GM18907 (cell line): ENCODE measurements around the gene BCL11A.

ENCODE experiments used
- ATAC-seq: cut with Tn5 transposase; IDR thresholded peaks from one replicate; pipeline ENCODE4 v1.9.1; 2021; ENCODE audit warnings: mild to moderate bottlenecking, moderate library complexity; ENCODE audit not compliant: unreplicated experiment

BCL11A gene

DNA sequence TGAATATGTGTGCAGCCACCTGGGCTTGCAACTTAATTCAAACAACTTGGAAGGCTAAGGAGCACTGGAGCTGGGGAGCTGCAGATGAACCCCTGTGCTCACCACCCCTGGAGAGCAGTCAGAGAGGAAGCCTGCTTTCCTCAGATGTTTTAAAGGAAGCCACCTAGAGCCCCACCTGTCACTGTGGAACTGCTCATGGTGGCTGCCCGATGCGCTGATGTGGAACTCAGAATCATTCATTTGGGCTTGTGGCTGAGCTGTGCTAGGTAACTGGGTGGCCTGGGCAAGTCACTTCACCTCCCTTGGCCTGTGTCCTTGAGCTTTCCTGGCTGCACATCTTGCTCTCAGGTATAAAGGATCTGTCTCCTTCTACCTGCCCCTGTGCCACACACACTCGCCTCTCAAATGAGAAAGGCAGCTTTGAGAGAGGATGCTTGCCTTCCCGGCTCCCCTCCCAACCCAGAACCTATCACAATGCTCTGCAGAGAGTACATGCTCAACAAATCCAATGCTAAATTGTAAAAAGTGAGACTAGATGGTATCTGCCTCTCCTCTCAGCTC, 41.3 kb downstream of the BCL11A start:
- peak; percentile 30 for ATAC-seq

- ATAC-seq = no peak
Measured at GRCh38 chr2:60510713-60511112, 42.7 kb downstream of the BCL11A start.

- no peak for ATAC-seq
Measured at GRCh38 chr2:60509066-60509465, 44.4 kb downstream of the BCL11A start.

DNA sequence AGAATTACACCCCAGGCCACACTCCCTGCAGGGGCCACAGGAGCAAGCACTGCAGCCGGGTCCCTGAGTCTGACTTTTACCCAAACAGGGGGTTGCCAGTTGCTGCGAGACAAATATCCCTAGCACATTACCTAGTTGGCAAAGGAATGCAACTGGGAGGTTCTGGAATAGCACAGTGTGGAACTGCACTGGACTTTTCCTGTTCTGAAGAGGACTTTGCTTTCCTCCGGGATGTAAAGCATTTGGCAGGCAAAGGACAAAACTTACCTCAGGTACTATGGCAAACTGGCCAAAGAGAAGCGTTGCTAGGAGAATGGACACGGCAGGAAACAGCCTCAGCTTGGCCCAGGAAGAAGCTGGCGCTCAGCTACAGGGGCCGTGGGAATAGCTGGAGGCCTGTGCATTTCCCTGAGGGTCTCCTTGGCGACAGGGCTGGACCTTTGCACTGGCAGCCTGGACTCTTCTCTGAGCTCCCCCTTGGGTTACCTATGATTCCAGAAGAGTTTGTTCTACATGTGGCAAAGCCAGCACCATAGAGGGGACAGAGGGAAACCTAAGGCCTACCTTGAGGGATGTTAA, 45.0 kb downstream of the BCL11A start:
- no peak for ATAC-seq

- no peak for ATAC-seq
Measured at GRCh38 chr2:60507211-60507965, 46.1 kb downstream of the BCL11A start.

DNA sequence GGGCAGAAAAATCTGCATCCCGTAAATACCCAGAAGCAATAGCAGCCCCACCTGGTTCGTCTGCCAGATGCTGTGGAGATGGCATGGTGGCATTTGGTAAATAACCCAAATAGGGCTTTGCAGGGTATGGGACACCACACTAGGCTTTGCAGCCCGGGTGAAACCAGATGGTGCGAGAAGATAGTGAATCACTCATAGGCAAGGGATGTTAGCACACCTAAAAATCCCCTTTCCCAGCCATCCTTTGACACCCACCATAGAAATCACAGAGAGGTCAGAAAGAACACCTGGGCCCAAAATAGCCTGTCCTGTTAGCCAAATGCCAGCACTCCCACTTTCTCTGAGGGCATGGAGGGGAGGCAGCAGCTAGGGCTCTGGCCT, 47.6 kb downstream of the BCL11A start:
- ATAC-seq = peak; percentile 53

DNA sequence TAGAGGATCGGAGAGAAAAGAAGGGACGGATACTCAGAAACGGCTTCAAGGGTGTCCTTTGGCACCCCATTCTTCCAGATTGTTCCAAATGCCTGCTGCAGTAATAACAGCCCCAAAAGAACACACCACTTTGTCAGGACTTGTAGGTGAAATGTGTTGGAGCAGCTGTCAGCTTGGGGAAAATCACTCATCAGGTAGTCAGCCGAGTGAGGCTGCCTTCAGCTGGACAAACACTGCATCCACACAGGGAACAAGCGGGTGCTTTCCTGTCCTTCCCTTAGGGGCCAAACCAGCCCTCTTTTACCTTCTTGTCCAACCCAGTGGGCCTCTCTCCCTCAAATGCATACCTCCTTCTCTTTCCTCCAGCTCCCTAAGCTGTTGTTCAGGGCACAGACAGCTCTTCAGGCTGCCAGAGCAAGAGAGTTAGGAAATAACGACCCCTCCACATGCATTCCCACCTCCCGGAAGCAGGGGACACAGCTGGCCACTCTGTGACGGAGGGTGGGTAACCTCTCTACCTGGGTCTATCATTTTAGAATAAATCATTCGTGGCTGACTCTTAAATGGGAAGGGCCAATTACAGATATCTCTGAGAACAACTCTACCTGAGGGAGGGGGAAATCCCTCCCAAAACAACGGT, 48.1 kb downstream of the BCL11A start:
- ATAC-seq = peak; percentile 6

GRCh38 chr2:60504049-60504448, 49.4 kb downstream of the BCL11A start:
- no peak for ATAC-seq

DNA sequence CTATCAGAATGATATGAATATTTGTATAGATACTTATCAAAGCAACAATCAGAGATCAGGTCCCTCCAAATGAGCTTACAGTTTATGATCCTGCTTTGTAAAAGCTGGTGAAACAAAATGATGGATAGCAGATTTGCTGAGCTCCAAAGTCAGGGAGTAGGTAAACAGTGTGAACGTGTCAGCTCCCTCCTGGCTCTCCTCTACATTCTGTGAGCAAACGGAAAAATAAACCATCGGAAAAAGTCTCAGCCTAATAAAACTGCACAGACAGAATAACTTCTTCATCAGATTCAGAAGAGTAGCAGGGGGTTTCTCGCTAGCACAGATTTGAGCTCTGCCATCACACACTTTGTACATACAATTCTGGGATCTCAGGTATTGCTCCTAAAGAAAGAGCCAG, 51.3 kb downstream of the BCL11A start:
- ATAC-seq = no peak

GRCh38 chr2:60500861-60501260, 52.6 kb downstream of the BCL11A start:
- ATAC-seq = no peak

DNA sequence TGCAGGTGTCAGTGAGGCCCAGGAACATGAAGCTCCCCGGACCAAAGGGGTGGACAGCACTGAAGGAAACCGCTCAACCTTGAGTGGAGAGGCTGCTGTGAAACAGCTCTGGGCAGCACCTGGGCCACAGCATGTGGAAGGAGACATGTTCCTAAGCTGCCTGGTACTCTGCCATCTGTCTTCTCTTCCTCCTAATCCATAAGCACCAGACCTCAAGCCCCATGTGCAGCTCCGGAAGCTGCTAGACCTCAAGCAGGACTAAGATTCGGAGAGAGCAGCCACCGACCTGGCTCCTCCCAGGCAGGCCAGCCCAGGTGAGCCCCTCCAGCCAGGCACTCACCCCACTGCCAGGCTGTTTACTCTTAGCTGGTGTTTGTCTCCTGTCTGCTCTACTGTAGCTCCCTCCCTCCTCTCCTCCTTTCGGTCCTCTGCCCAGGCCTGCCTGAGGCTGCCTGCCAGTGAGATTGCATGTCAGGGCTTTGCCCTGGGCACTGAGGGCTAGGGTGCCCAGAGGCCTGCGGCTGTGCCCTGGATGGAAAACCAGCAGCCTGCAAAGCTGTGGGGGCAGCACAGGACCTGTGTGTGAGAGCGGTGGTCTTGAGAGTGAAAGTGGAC, 53.7 kb downstream of the BCL11A start:
- ATAC-seq = no peak

DNA sequence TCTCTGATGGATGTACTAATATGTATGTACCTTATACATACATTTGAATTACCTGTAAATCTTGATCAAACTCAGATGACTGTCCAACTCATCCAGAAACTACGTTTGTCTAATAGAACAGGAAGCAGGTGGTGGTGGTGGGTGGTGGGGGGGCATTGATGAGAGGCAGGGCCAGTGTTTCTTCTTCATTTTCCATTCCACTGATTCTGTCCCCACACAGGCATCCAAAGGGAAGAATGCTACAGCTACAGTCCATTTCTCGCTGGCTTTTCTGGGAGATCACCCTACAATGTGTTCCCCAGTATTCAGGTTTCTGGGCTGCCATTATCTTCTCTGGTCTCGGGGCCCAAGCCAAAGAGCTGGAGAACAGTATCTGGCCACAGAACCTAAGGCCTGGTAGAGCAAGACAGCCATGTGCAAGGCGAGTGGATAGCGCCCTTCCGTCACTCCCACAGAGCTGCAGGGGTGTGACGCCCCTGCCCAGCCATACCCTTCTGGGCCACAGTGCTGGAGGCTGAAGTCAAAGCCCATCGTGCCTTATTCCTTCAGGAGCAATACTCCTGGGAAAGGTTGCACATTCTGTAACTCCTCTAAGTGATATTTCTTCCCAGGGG, 54.5 kb downstream of the BCL11A start:
- peak; percentile 49 for ATAC-seq

DNA sequence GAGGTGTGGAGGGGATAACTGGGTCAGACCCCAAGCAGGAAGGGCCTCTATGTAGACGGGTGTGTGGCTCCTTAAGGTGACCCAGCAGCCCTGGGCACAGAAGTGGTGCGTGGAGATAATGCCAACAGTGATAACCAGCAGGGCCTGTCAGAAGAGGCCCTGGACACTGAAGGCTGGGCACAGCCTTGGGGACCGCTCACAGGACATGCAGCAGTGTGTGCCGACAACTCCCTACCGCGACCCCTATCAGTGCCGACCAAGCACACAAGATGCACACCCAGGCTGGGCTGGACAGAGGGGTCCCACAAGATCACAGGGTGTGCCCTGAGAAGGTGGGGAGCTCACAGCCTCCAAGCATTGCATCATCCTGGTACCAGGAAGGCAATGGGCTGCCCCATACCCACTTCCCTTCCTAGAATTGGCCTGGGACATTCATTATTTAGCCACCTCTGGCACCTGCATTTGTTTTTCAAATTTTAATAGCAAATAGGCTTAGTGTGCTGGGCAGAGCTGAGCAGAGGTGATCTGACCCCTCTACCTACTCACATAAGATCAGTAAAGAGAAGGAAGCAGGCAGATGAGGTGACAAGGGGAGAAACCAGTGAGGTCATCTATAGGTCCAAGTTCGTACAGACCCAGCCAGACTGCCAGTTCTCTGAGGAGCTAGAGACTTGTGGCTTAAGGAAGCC, 55.2 kb downstream of the BCL11A start:
- peak; percentile 40 for ATAC-seq

DNA sequence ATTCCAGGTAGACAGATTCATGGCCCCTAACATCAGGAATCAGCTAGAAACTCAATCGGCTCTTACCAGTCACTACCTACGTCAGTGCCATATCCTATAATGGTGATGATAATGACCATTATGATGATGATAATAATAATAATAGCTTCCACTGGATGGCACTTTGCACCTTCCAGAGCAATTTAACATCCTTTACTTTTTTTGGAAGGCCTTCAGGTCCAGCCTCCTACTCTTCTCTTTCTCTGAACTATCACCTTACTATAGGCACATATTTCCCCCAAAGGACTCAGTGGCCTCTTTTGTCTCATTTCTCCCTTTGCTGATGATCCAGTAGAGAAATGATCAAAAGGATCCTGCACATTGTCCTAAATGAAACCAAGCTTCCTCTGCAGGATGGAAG, 56.0 kb downstream of the BCL11A start:
- no peak for ATAC-seq

GRCh38 chr2:60496956-60497355, 56.5 kb downstream of the BCL11A start:
- ATAC-seq = no peak

DNA sequence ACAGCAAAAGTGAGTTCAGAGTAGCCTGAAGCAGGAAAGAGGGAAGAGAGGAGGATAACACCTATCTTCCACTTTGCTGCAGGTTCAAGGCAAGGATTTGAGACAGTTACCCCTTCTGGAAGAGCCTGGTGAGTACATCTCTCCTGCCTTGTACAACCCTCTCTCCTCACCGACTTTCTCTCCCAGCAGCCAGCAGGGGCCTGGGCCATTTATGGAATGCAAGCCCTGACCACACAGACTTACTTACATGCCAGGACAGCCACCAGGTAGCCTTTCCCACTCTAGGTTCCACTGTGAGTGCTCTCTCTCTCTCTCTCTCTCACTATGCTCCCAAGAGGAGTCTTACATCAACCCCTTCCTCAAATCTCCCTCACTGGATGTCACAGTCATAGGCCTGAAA, 57.0 kb downstream of the BCL11A start:
- no peak for ATAC-seq

- ATAC-seq = no peak
Measured at GRCh38 chr2:60495041-60495625, 58.3 kb downstream of the BCL11A start.

DNA sequence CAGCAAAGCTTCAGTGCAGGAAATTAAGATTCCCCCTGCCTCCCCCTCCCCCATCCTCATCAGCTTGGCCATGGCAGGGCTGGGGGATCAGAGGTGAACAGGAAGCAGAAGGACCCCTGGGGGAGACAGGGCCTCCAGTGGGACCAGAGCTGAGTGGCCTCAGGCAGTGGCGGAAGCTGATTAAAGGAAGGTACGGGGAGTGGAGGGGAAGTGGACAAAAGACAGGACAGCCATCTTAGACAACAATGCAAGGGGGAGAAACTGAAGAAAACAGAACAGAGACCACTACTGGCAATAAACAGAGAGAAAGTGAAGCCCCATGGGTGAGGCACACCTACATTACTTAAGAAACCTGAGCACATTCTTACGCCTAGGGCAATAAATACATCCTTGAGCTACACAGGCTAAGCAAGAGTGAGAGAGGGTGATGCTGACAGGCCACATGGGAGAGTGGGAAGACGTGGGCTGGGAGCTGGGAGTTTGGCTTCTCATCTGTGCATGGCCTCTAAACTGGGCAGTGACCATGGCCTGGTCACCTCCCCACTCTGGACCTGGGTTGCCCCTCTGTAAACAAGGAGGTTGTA, 59.6 kb downstream of the BCL11A start:
- no peak for ATAC-seq

- ATAC-seq = no peak
Measured at GRCh38 chr2:60492548-60492947, 60.9 kb downstream of the BCL11A start.

GRCh38 chr2:60490848-60491247, 62.6 kb downstream of the BCL11A start:
- no peak for ATAC-seq
